SK-N-SH (cell line): Measurements from ENCODE around the gene MZT1.

Source experiments
- CHD2 ChIP-seq: fragments of 150-350 bp; IDR thresholded peaks from 2 replicates; pipeline ENCODE4 v1.6.1; 2018; ENCODE audit warnings: low read length; ENCODE audit not compliant: partially characterized antibody
- CTCF ChIP-seq: fragments of 200-600 bp; sonication (generic); IDR thresholded peaks from 2 replicates; pipeline ENCODE4 v1.6.1; 2017; ENCODE audit warnings: antibody characterized with exemption, mild to moderate bottlenecking, moderate library complexity
- EZH2phosphoT487 ChIP-seq: fragments of 200-600 bp; sonication (generic); IDR thresholded peaks from 2 replicates; pipeline ENCODE4 v1.6.1; 2017; ENCODE audit warnings: low read depth, mixed run types, mild to moderate bottlenecking, antibody characterized with exemption, moderate library complexity, borderline replicate concordance
- MXI1 ChIP-seq: IDR thresholded peaks from 2 replicates; pipeline ENCODE4 v1.6.1; 2012; ENCODE audit warnings: mild to moderate bottlenecking, low read depth, low read length, improper control_type of control experiment
- NRF1 ChIP-seq: IDR thresholded peaks from 2 replicates; pipeline ENCODE4 v1.6.1; 2012; ENCODE audit warnings: low read depth, mild to moderate bottlenecking, low read length
- POLR2AphosphoS5 ChIP-seq: IDR thresholded peaks from 2 replicates; pipeline ENCODE4 v1.6.1; 2012; ENCODE audit warnings: low read depth, low read length
- RAD21 ChIP-seq: IDR thresholded peaks from 2 replicates; pipeline ENCODE4 v1.6.1; 2012; ENCODE audit warnings: mild to moderate bottlenecking, low read length
- RCOR1 ChIP-seq: fragments of 150-350 bp; IDR thresholded peaks from 2 replicates; pipeline ENCODE4 v1.6.1; 2017; ENCODE audit warnings: antibody characterized with exemption, low read length
- REST ChIP-seq: IDR thresholded peaks from 2 replicates; pipeline ENCODE4 v1.6.1; 2012; ENCODE audit warnings: mild to moderate bottlenecking, low read depth, low read length, moderate library complexity
- TCF12 ChIP-seq: IDR thresholded peaks from 2 replicates; pipeline ENCODE4 v1.4.0; 2012
- TEAD4 ChIP-seq: IDR thresholded peaks from 2 replicates; pipeline ENCODE4 v1.4.0; 2012; ENCODE audit warnings: mild to moderate bottlenecking, borderline replicate concordance; ENCODE audit not compliant: insufficient read depth
- YY1 ChIP-seq: IDR thresholded peaks from 2 replicates; pipeline ENCODE4 v1.4.0; 2012; ENCODE audit warnings: low read depth, mild to moderate bottlenecking
- TF ChIP-seq, protein P1 (sequence below): IDR thresholded peaks from 2 replicates; pipeline ENCODE4; 2012
- TF ChIP-seq, protein P2 (sequence below): IDR thresholded peaks from 2 replicates; pipeline ENCODE4 v1.4.0; 2012; ENCODE audit warnings: low read depth

GRCh38 chr13:72726726-72727416, 558 bp downstream of the MZT1 start:
- no peak for TF ChIP-seq CTCF
- no peak for TF ChIP-seq REST
- TF ChIP-seq, protein P1, sequence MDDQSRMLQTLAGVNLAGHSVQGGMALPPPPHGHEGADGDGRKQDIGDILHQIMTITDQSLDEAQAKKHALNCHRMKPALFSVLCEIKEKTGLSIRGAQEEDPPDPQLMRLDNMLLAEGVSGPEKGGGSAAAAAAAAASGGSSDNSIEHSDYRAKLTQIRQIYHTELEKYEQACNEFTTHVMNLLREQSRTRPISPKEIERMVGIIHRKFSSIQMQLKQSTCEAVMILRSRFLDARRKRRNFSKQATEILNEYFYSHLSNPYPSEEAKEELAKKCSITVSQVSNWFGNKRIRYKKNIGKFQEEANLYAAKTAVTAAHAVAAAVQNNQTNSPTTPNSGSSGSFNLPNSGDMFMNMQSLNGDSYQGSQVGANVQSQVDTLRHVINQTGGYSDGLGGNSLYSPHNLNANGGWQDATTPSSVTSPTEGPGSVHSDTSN: no peak
- TF ChIP-seq, protein P2, sequence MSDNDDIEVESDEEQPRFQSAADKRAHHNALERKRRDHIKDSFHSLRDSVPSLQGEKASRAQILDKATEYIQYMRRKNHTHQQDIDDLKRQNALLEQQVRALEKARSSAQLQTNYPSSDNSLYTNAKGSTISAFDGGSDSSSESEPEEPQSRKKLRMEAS: peak; percentile 70; the same call in 1 of the 2 replicates
- TF ChIP-seq POLR2AphosphoS5: no peak
- no peak for TF ChIP-seq NRF1
- no peak for TF ChIP-seq EZH2phosphoT487
- no peak for TF ChIP-seq YY1
- no peak for TF ChIP-seq RCOR1
- TF ChIP-seq CHD2: no peak
- TF ChIP-seq MXI1: peak; percentile 61
- TF ChIP-seq TCF12: no peak
- no peak for TF ChIP-seq TEAD4
- no peak for TF ChIP-seq RAD21
